OCI-LY1 (cell line): ENCODE measurements around the gene THOC1.

ENCODE experiments used
- EZH2 ChIP-seq: fragments of 200-600 bp; sonication (generic), shearing (Covaris generic); IDR thresholded peaks from 2 replicates; pipeline ENCODE4 v1.8.0; 2017; ENCODE audit warnings: borderline replicate concordance, mixed run types, mild to moderate bottlenecking, antibody characterized with exemption, low read length, moderate library complexity, mixed read lengths
- TF ChIP-seq, protein P1 (sequence below): fragments of 200-600 bp; sonication (generic), shearing (Covaris generic); IDR thresholded peaks from 2 replicates; pipeline ENCODE4 v1.5.1; 2017; ENCODE audit warnings: mild to moderate bottlenecking, antibody characterized with exemption, low read length, moderate library complexity, mixed read lengths

DNA sequence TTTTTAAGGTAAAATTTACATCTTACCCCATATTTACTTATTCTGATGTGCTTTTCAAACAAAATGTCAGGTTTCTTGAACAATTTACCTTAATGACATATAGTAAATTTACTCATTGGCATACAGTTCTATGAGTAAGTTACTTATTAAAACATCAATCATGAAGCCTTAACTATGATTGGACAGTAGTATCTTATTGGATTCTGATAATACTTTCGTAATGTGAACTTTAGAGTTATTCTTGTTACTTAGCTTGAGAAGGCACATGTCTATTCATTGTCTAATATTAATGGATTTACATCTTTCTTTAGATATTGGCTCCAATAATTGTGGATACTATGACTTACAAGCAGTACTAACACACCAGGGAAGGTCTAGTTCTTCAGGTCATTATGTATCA is 57.8 kb downstream of the THOC1 start:
- TF ChIP-seq, protein P1, sequence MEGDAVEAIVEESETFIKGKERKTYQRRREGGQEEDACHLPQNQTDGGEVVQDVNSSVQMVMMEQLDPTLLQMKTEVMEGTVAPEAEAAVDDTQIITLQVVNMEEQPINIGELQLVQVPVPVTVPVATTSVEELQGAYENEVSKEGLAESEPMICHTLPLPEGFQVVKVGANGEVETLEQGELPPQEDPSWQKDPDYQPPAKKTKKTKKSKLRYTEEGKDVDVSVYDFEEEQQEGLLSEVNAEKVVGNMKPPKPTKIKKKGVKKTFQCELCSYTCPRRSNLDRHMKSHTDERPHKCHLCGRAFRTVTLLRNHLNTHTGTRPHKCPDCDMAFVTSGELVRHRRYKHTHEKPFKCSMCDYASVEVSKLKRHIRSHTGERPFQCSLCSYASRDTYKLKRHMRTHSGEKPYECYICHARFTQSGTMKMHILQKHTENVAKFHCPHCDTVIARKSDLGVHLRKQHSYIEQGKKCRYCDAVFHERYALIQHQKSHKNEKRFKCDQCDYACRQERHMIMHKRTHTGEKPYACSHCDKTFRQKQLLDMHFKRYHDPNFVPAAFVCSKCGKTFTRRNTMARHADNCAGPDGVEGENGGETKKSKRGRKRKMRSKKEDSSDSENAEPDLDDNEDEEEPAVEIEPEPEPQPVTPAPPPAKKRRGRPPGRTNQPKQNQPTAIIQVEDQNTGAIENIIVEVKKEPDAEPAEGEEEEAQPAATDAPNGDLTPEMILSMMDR: no peak
- no peak for TF ChIP-seq EZH2
